ENCODE results near the gene CASP7.

CASP7 gene

GRCh38 chr10:113711142-113711541, 31.4 kb downstream of the CASP7 start:
- DNase-seq, result peak in 13 of 58 donors; percentile 5 to 34 (median 17)

- DNase-seq, result no peak
These were observed 32.3 kb downstream of the CASP7 start for GRCh38 chr10:113712024-113712423.

- no peak for DNase-seq
These were observed 33.3 kb downstream of the CASP7 start for GRCh38 chr10:113712755-113713639.

- no peak for DNase-seq
These were observed 33.9 kb downstream of the CASP7 start for GRCh38 chr10:113713640-113713982.

GRCh38 chr10:113716109-113716910, 36.6 kb downstream of the CASP7 start:
- no peak for DNase-seq

GRCh38 chr10:113718969-113719822, 39.5 kb downstream of the CASP7 start:
- DNase-seq, result no peak

- no peak for DNase-seq
These were observed 40.7 kb downstream of the CASP7 start for GRCh38 chr10:113720386-113720785.

- no peak for DNase-seq
These were observed 52.6 kb downstream of the CASP7 start for GRCh38 chr10:113732160-113732881.

GRCh38 chr10:113732966-113733365, 53.3 kb downstream of the CASP7 start:
- DNase-seq, result no peak

- no peak for DNase-seq
These were observed 53.9 kb downstream of the CASP7 start for GRCh38 chr10:113733635-113734034.

- no peak for DNase-seq
These were observed 56.2 kb downstream of the CASP7 start for GRCh38 chr10:113735913-113736312.

- DNase-seq, result no peak
These were observed 56.9 kb downstream of the CASP7 start for GRCh38 chr10:113736576-113736975.

- no peak for DNase-seq
These were observed 59.3 kb downstream of the CASP7 start for GRCh38 chr10:113739031-113739430.

GRCh38 chr10:113739577-113739976, 59.9 kb downstream of the CASP7 start:
- peak in 6 of 58 donors; percentile 1 to 39 (median 8) for DNase-seq

- DNase-seq, result no peak
These were observed 61.1 kb downstream of the CASP7 start for GRCh38 chr10:113740850-113741249.

- no peak for DNase-seq
These were observed 62.8 kb downstream of the CASP7 start for GRCh38 chr10:113742466-113742865.

GRCh38 chr10:113743594-113743993, 63.9 kb downstream of the CASP7 start:
- DNase-seq, result no peak

GRCh38 chr10:113745374-113745773, 65.7 kb downstream of the CASP7 start:
- DNase-seq, result no peak

GRCh38 chr10:113746217-113746957, 66.7 kb downstream of the CASP7 start:
- no peak for DNase-seq

- DNase-seq, result no peak
These were observed 71.5 kb downstream of the CASP7 start, which contains the start of gene PLEKHS1 for GRCh38 chr10:113751181-113751732. TSS of gene PLEKHS1 (plus strand) at chr10:113751682. CDS start at chr10:113755278, 3,596 bp downstream.

Measured in anterior cingulate cortex (tissue), 58 donors.